Activated gamma-delta T cell treated with anti-CD3 and anti-CD28 coated beads, Interleukin-2, amount 50 U/mL, for 16 hours (primary cell): Measurements from ENCODE around the gene SPDYE16.
"Not testable (repeated sequence)": the region's sequence is repeated elsewhere in the genome, so short reads cannot be mapped to it uniquely, and the experiment has no call there.

ENCODE experiments used
- DNase-seq: peaks from one replicate; pipeline ENCODE4 v3.0.0-alpha.2; 2020; ENCODE audit warnings: low read depth

SPDYE16 gene

DNA sequence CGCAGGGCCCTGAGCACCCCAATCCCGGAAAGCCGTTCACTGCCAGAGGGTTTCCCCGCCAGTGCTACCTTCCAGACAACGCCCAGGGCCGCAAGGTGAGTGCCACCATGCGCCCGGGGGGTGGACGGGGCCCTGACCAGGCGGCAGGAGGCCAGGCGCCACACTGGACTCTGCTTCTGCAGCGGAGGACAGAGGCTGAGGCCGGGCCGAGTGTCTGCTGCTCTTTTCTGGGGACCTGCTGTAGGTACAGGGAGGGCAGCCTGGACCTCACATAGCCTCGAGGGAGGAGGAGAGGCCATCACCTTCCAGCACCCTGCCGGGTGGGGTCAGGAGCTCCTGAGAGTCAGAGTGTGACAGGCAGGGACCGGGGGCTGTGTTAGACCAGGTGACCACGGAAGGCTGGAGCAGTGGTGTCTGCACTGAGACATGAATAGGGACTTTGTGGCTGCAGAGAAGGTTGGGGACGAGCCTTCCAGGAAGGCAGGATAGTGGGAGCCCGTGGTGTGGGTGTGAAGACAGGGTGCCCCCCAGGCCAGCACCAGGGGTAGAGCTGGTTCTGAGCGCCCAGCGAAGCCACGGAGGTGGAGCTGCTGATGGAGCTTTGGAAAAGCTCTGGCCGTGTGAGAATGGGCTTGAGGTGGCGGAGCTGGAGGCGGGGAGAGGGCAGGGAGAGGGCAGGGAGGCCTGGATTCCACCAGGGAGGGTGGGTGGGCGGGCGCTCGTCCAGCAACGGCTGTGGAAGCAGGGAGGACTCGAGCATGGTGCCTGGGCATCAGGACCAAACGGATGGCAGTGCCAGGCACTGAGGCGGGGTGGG is 38.5 kb downstream of the SPDYE16 start:
- not testable (repeated sequence) for DNase-seq

DNA sequence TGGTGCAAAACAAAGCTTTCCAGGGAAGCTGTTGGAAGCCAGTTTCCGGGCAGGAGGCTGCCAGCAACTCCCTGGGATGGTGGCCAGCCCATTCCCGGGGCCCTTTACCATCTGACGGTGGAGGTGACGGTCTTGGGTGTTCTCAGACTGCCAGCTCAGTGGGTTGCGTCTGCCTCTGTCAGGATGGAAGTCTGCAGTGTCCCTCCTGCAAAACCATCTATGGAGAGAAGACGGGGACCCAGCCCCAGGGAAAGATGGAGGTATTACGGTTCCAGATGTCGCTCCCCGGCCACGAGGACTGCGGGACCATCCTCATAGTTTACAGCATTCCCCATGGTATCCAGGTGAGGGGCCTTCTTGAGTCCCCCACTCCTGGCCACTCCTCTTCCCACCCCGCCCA is 39.9 kb downstream of the SPDYE16 start:
- DNase-seq: not testable (repeated sequence)

GRCh38 chr7:76502836-76503235 is 40.3 kb downstream of the SPDYE16 start:
- DNase-seq: not testable (repeated sequence)

DNA sequence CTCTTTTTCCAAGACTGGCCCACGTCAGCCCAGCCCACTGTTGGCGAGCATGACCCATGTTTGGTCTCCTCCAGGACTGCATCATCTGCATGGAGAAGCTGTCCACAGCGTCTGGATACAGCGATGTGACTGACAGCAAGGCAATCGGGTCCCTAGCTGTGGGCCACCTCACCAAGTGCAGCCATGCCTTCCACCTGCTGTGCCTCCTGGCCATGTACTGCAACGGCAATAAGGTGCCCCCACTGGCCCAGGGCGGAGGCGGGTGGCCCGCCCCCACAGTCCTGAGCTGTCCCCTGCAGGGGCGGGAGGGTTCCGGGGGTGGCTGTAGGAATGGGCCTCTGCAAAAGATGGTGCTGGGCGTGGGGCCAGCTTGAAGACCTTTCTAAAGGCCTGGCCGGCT is 40.9 kb downstream of the SPDYE16 start:
- not testable (repeated sequence) for DNase-seq

GRCh38 chr7:76499924-76500241 is 43.2 kb downstream of the SPDYE16 start:
- DNase-seq: not testable (repeated sequence)

DNA sequence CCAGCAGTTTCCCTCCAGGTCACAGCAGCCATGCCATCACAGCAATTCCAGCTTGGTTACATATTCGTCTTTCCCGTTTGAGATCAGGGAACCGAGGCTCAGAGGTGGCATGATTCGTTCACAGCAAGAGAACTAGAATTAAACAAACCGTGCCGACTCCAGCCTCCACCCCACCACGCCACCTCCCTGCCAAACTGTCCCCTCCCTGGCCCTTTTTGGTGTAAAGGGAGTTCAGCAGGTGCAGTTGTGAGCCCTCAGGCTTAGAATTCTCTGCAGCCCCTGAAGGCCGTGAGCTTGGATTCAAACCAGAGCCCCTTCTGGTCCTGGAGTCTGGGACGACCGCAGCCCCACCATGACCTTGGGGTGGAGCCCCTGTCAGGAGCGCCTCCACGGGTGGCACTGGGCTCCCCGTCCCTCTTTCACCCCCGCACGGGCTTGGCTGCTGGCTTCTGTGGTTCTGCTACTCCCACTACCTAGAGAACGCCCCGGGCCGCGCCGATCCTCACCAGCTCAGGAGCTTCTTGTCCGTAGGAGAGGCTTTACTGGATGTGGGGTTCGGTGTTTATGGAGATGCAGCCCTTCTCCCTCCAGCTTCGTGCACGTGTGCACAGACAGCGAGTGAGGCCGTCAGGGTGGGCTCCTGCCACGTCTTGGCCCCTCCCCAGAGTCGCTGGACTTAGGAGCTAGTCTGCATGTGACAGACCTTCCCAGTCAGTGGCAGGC is 43.7 kb downstream of the SPDYE16 start:
- DNase-seq: not testable (repeated sequence)

GRCh38 chr7:76498583-76499200 is 44.4 kb downstream of the SPDYE16 start:
- DNase-seq: not testable (repeated sequence)

- DNase-seq: not testable (repeated sequence)
Measured at GRCh38 chr7:76497918-76498582, 45.0 kb downstream of the SPDYE16 start.

DNA sequence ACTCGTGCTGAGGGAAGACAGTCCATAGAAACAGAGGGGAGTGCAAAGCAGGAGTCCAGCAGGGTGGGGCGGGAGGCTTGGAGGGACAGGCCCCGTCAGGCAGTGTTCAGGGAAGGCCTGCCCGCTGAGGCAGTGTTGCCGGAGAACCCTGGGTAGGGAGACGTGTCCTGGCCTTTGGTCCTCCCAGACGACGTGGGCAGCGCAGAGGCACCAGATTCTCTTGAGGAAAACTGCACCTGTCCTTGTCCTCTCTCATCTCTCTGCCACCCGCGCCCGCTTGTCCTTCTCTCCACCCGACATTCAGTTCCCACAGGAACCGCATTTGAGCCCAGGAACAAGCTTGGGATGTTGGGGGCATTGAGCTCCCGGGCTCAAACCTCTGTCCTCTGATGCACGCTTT is 47.4 kb downstream of the SPDYE16 start:
- not testable (repeated sequence) for DNase-seq

DNA sequence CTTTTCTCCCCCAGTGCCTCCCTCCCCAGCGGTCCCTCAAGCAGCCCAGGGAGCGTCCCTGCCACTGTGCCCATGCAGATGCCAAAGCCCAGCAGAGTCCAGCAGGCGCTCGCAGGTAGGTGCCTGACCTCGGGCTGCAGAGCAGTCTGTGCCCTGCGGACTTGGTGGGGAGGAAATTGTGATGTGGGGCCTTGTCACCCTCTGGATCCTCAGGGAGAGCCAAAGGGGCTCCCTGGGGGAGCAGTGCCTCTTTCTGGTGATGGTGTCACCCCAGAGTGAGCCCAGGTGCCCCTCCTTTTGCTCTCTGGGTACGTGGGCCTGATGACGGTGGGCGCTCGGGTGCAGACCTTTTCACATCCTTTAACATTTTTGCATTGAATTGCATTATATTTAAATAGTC is 51.0 kb downstream of the SPDYE16 start:
- DNase-seq: not testable (repeated sequence)

GRCh38 chr7:76487969-76488368 is 55.1 kb downstream of the SPDYE16 start:
- not testable (repeated sequence) for DNase-seq

- peak; percentile 14 for DNase-seq
Measured at GRCh38 chr7:76486618-76487017, 56.5 kb downstream of the SPDYE16 start.

GRCh38 chr7:76485822-76486610 is 57.1 kb downstream of the SPDYE16 start:
- DNase-seq: not testable (repeated sequence)

DNA sequence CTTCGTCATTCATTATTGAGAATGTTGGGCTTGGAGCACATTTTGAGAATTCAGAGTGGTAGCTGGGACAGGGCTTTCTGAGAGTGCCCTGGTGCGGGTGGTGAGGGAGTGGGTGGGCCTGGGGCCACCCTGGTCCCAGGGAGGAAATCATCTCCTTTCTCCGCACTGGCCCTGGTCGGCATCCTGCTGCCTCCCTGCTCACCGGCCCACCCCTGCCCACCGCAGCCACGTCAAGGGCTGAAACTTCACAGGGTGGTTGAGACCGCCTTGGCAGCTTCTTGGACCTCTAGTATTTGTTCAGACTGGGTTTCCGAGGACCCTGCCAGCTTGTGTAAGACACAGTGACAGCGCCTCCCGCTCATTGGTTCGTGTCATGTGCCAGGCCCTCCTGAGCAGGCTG is 58.6 kb downstream of the SPDYE16 start:
- DNase-seq: not testable (repeated sequence)

GRCh38 chr7:76483081-76483480 is 60.0 kb downstream of the SPDYE16 start:
- not testable (repeated sequence) for DNase-seq

DNA sequence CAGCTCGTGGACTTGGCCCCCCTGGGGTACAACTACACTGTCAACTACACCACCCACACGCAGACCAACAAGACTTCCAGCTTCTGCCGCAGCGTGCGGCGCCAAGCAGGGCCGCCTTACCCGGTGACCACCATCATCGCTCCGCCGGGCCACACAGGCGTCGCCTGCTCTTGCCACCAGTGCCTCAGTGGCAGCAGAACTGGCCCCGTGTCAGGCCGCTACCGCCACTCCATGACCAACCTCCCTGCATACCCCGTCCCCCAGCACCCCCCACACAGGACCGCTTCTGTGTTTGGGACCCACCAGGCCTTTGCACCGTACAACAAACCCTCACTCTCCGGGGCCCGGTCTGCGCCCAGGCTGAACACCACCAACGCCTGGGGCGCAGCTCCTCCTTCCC is 60.4 kb downstream of the SPDYE16 start:
- not testable (repeated sequence) for DNase-seq
